GM19455 (cell line): Measurements from ENCODE around the gene NPL.

Experiments used
- ATAC-seq: cut with Tn5 transposase; IDR thresholded peaks from one replicate; pipeline ENCODE4 v1.9.1; 2021; ENCODE audit not compliant: unreplicated experiment

NPL gene

GRCh38 chr1:182811975-182812722, 22.6 kb downstream of the NPL start:
- no peak for ATAC-seq

GRCh38 chr1:182816863-182817262, 27.3 kb downstream of the NPL start:
- no peak for ATAC-seq

GRCh38 chr1:182817802-182818201, 28.2 kb downstream of the NPL start:
- ATAC-seq: no peak

- ATAC-seq: no peak
Observed at GRCh38 chr1:182823220-182823619, 33.6 kb downstream of the NPL start.

- ATAC-seq: no peak
Observed at GRCh38 chr1:182826892-182827291, 37.3 kb downstream of the NPL start.

GRCh38 chr1:182829285-182829932, 39.8 kb downstream of the NPL start:
- ATAC-seq: no peak

- no peak for ATAC-seq
Observed at GRCh38 chr1:182833271-182833670, 43.7 kb downstream of the NPL start.

- ATAC-seq: no peak
Observed at GRCh38 chr1:182834326-182834725, 44.8 kb downstream of the NPL start.

GRCh38 chr1:182835806-182836205, 46.2 kb downstream of the NPL start:
- ATAC-seq: no peak

- peak; percentile 86 for ATAC-seq
Observed at GRCh38 chr1:182839209-182840066, 49.9 kb downstream of the NPL start, which contains the start of gene DHX9. Gene DHX9 (plus strand): TSS chr1:182839347. CDS start chr1:182842567, 3,220 bp downstream.

- no peak for ATAC-seq
Observed at GRCh38 chr1:182841368-182841988, 51.9 kb downstream of the NPL start.

GRCh38 chr1:182842265-182842664, 52.7 kb downstream of the NPL start:
- no peak for ATAC-seq

GRCh38 chr1:182845379-182845778, 55.8 kb downstream of the NPL start:
- no peak for ATAC-seq

GRCh38 chr1:182845894-182846293, 56.3 kb downstream of the NPL start:
- ATAC-seq: no peak

GRCh38 chr1:182847105-182847504, 57.5 kb downstream of the NPL start:
- ATAC-seq: no peak

GRCh38 chr1:182848736-182849135, 59.2 kb downstream of the NPL start:
- ATAC-seq: no peak

- ATAC-seq: no peak
Observed at GRCh38 chr1:182850319-182850718, 60.7 kb downstream of the NPL start.

GRCh38 chr1:182851825-182852224, 62.3 kb downstream of the NPL start:
- ATAC-seq: no peak

- no peak for ATAC-seq
Observed at GRCh38 chr1:182855911-182856310, 66.3 kb downstream of the NPL start.

- ATAC-seq: no peak
Observed at GRCh38 chr1:182857212-182857611, 67.6 kb downstream of the NPL start.

- ATAC-seq: no peak
Observed at GRCh38 chr1:182860658-182861057, 71.1 kb downstream of the NPL start.
